HG03064 (cell line): ENCODE results near the gene STX1B.

ENCODE experiments used
- ATAC-seq: cut with Tn5 transposase; IDR thresholded peaks from one replicate; pipeline ENCODE4 v1.9.1; 2021; ENCODE audit warnings: low read depth; ENCODE audit not compliant: unreplicated experiment

The STX1B gene

GRCh38 chr16:30980434-30980833 lies 30.0 kb downstream of the STX1B start:
- ATAC-seq: no peak

DNA sequence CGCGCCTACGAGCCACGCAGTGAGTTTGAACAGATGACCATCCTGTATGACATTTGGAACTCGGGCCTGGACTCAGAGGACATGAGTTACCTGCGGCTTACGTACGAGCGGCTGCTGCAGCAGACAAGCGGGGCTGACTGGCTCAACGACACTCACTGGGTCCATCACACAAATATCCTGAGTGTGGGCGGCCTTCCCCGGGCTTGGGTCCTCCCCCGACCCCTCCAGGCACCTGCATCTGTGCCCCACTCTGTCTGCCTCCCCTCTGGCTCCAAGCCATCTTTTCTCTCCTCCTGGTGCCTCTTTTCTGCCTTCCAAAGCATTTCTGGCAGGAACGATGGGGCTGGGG lies 30.4 kb downstream of the STX1B start:
- ATAC-seq: no peak

DNA sequence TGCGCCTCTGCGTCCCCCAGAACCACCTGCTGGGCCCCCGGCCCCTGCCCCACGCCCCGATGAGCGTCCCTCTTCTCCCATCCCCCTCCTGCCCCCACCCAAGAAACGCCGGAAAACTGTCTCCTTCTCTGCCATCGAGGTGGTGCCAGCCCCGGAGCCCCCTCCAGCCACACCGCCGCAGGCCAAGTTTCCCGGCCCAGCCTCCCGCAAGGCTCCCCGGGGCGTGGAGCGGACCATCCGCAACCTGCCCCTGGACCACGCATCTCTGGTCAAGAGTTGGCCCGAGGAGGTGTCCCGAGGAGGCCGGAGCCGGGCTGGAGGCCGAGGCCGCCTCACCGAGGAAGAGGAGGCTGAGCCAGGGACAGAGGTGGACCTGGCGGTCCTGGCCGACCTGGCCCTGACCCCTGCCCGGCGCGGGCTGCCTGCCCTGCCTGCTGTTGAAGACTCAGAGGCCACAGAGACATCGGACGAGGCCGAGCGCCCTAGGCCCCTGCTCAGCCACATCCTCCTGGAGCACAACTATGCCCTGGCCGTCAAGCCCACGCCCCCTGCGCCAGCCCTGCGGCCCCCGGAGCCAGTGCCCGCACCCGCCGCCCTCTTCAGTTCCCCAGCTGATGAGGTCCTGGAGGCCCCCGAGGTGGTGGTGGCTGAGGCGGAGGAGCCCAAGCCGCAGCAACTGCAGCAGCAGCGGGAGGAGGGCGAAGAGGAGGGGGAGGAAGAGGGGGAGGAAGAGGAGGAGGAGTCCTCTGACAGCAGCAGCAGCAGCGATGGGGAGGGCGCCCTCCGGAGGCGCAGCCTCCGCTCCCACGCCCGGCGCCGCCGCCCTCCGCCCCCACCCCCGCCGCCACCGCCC lies 31.0 kb downstream of the STX1B start:
- ATAC-seq: no peak

- no peak for ATAC-seq
Observed at GRCh38 chr16:30977502-30977901, 32.9 kb downstream of the STX1B start.

GRCh38 chr16:30976486-30976885 lies 34.0 kb downstream of the STX1B start:
- no peak for ATAC-seq

DNA sequence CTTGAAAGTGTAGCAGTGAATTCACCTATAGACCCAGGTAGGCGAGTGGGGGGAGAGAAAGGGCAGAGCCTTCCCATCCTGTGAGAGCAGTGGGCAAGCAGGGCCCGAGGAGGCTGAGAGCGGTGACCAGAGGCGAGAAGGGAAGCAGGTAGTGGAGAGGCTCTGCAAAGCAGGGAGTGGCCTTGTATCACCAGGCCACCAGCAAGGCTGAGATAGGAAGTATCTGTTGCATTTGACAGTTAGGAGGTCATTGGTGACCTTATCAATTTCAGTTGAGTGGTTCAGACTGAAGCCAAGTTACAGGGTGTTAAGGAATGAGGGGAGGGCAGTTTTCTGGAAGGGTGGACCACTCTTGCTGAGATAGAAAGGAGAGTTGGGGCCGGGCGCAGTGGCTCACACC lies 36.1 kb downstream of the STX1B start:
- no peak for ATAC-seq

DNA sequence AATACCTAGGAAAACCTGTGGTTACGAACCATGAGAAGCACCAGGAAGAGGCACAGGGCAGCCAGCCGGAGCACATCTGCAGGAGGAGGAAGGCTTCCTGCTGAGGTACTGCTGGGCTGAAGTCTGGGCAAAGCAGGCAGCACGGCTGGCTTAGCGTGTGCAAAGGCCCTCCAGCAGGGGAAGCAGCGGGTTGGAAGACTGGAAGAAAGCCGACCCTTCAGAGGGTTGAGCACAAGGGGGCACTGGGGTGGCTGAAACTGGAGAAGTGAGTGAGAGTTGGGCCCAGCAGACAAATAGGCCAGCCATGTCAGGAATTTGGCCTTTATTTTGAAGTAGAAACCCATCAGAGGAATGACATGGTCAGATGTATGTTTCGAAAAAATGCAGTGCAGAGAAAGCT lies 37.6 kb downstream of the STX1B start:
- ATAC-seq: no peak

GRCh38 chr16:30971298-30971697 lies 39.1 kb downstream of the STX1B start:
- ATAC-seq: no peak

DNA sequence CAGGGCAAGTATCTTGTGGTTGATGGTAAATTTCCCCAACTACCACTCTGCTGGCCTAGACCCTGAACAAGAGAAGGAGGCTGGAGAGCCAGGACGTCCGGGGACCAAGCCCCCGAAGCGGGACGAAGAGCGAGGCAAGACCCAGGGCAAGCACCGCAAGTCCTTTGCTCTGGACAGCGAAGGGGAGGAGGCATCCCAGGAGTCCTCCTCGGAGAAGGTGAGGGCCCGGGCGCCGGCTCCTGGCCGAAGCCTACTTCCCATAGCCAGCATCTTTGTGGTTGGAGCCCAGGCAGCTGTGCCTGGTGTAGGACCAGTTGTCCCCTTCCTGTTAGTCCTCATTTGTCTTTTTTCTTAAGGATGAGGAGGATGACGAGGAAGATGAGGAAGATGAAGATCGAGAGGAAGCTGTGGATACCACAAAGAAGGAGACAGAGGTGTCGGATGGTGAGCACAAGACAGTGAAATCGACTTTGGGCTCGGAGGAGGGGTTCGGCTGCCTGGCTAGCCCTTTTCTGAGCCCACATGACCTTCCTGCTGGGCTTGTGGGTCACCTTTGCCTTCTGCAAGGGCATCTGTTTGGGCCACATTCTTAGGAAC lies 41.1 kb downstream of the STX1B start:
- ATAC-seq: no peak

DNA sequence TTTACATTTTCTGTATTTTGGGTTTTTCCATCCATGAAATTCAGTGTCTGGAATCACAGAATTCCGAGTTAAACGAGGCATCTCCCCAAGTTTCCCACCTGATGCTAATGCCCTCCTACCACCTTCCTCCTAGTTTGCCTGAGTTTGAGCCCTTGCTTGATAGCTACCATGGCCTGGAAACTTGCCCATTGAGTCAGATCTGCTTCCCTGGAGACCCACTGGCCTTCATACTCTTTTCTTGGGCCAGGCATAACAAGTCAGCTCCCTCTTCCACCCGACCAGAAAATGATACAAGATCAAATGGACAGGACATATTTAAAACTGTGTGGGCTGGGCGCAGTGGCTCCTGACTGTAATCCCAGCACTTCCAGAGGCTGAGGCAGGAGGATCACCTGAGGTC lies 42.6 kb downstream of the STX1B start:
- ATAC-seq: no peak

DNA sequence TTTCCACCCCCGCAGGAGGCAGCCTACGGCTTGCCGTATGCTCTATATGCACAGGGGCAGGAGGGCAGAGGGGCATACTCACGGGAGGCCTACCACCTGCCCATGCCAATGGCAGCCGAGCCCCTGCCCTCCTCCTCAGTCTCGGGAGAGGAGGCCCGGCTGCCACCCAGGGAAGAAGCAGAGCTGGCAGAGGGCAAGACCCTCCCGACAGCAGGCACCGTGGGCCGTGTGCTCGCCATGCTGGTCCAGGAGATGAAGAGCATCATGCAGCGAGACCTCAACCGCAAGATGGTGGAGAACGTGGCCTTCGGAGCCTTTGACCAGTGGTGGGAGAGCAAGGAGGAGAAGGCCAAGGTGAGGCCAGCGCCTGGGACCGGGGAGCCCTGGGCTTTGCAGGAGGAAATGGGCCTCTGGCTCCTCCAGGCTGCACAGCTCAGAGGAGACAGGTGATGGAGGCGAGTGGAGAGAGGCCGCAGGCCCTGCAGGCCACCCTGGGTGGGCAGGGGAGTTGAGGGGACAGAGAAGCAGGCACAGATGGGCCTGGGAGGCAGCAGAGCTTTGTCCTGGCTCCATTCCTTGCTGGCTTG lies 44.3 kb downstream of the STX1B start:
- no peak for ATAC-seq

GRCh38 chr16:30965436-30965835 lies 45.0 kb downstream of the STX1B start:
- no peak for ATAC-seq

DNA sequence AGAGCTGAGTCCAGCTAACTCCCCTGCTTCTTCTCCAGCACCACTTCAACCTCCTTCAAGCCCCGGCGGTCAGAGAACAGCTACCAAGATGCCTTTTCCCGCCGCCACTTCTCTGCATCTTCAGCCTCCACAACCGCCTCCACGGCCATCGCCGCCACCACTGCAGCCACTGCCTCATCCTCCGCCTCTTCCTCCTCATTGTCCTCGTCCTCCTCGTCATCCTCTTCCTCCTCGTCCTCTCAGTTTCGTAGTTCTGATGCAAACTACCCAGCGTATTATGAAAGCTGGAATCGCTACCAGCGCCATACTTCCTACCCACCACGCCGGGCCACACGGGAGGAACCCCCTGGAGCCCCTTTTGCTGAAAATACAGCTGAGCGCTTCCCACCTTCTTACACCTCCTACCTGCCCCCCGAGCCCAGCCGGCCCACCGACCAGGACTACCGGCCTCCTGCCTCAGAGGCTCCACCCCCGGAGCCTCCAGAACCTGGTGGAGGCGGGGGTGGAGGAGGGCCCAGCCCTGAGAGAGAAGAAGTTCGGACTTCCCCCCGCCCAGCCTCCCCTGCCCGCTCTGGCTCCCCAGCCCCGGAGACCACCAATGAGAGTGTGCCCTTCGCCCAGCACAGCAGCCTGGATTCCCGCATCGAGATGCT lies 45.7 kb downstream of the STX1B start:
- no peak for ATAC-seq

- no peak for ATAC-seq
Observed at GRCh38 chr16:30963925-30964511, 46.4 kb downstream of the STX1B start.

DNA sequence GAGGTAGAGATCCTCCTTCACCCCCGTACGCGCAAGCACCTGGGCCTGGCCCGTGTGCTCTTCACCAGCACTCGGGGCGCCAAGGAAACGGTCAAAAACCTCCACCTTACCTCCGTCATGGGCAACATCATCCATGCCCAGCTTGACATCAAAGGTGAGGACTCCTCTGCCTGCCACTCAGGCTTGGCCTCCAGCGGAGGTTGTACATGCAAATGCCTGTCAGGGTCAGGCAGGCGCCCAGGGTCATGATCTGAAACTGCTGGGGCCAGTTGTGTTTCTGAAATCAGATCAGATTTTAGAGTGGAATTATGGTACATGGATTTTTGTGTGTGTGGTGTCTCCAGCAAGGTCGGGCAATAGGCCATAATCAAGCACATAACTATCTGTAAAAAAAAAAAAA lies 49.1 kb downstream of the STX1B start:
- ATAC-seq: no peak

- ATAC-seq: peak; percentile 25
Observed at GRCh38 chr16:30958175-30959079, 52.0 kb downstream of the STX1B start.

DNA sequence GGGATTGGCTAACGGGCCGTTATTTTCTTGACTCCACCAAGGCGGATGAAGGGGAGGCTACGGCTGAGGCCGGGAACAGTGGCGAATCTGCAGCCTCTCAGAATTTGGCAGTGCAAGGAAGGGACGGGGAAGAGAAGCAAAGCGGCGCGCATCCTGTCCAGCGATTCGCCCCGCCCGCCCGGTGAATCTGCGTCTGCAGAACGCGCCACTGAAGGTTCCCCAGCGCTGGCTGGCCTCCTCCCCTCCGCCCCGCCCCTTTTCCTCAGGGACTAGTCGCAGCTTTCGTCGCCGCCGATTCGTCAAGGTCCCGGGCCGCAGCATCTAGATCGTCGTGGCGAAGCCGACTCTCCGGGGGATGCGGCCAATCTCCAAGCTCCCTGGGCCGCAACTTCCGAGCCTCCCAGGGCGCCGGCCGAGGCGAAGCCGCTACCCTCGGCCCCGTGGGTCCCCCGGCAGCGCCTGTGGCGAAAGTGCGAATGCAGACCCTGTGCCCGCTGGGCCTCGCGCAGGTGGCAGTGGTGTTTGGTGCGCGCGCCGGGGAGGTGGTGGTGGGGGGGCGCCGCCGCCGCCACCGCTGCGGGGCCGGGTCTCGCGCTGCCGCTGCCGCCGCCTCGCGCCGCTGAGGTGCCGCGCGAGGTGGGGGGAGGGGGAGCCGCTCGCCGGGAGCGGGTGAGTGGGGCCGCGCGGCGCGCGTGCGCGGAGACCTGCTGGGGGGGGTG lies 52.8 kb downstream of the STX1B start, which contains the start of gene SETD1A:
SETD1A (plus strand) TSS at position 299 of the 719 bp plus-strand sequence. CDS start 978 bp downstream, outside the sequence.
- peak; percentile 53 for ATAC-seq

DNA sequence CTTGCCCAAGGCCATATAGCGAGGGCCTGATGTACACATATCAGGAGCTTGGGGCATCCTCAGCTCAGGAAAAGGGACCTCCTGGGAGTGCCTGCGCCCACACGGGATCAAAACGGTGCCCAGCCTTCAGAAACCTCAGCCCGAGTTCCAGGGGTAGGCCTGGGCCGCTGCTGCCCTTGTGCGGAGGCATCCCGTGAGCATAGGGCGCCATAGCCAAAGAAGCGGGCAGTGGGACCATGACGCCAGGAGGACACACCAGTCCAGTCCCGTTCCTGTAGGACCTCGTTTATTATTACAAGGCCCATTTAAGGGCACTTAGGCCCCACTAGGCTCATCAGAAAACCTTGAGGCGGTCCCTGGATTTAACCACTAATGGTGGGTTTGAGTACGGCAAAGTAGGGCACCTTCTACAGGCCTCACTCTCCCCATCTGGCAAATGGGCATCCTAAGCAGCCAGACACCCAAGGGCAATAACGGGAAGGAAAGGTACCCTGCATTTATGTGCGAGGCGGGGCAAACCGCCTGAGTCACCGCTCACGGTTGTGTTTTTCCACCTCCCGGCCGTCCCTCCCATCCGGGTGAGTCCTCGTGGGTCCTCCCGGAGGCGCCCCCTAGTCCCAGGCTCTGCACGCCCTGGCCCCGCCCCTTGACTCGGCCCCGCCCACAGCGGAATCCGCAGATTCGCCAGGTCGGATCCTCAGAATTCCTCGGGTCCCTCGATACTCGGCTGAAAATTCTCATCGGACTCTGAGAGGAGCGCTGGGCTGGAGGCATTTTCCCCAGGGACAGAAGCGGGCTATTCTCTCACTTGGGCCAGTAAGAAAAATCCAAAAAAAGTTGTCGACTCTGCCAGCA lies 53.6 kb downstream of the STX1B start:
- ATAC-seq: no peak
